NCI-H69 (cell line): ENCODE results near the gene TMC7.
A peak's percentile ranks its signal among the peaks of the same experiment; 100 is the strongest.
"Not testable (repeated sequence)": the region's sequence is repeated elsewhere in the genome, so short reads cannot be mapped to it uniquely, and the experiment has no call there.

Source experiments
- DNase-seq: peaks from one replicate; lab custom pipeline; 2025; lab: John Stamatoyannopoulos, UW

The TMC7 gene

GRCh38 chr16:18979936-18980335 is 3.8 kb upstream of the TMC7 start:
- peak; percentile 79 for DNase-seq

GRCh38 chr16:18984435-18985005 is 786 bp downstream of the TMC7 start:
- DNase-seq, result no peak

- DNase-seq, result not testable (repeated sequence)
Measured at GRCh38 chr16:18985256-18985655, 1.5 kb downstream of the TMC7 start.

- not testable (repeated sequence) for DNase-seq
Measured at GRCh38 chr16:18991731-18992130, 8.0 kb downstream of the TMC7 start.

- not testable (repeated sequence) for DNase-seq
Measured at GRCh38 chr16:18993531-18993930, 9.8 kb downstream of the TMC7 start.

GRCh38 chr16:18994181-18994580 is 10.4 kb downstream of the TMC7 start:
- DNase-seq, result not testable (repeated sequence)

GRCh38 chr16:18995406-18995805 is 11.7 kb downstream of the TMC7 start:
- not testable (repeated sequence) for DNase-seq

- DNase-seq, result not testable (repeated sequence)
Measured at GRCh38 chr16:18996536-18996935, 12.8 kb downstream of the TMC7 start.

- DNase-seq, result not testable (repeated sequence)
Measured at GRCh38 chr16:18997001-18997400, 13.3 kb downstream of the TMC7 start.

GRCh38 chr16:18999045-18999393 is 15.3 kb downstream of the TMC7 start:
- no peak for DNase-seq

GRCh38 chr16:19001788-19002187 is 18.1 kb downstream of the TMC7 start:
- peak; percentile 7 for DNase-seq

GRCh38 chr16:19003935-19004334 is 20.2 kb downstream of the TMC7 start:
- DNase-seq, result peak; percentile 37

GRCh38 chr16:19005561-19006445 is 22.1 kb downstream of the TMC7 start:
- DNase-seq, result peak; percentile 89

- DNase-seq, result no peak
Measured at GRCh38 chr16:19006446-19007315, 22.9 kb downstream of the TMC7 start.

- DNase-seq, result peak; percentile 13
Measured at GRCh38 chr16:19008245-19009169, 24.8 kb downstream of the TMC7 start.

GRCh38 chr16:19011169-19011731 is 27.5 kb downstream of the TMC7 start:
- peak; percentile 22 for DNase-seq

- peak; percentile 33 for DNase-seq
Measured at GRCh38 chr16:19014461-19014860, 30.7 kb downstream of the TMC7 start.

GRCh38 chr16:19017179-19017578 is 33.4 kb downstream of the TMC7 start:
- DNase-seq, result no peak

GRCh38 chr16:19020689-19021088 is 37.0 kb downstream of the TMC7 start:
- DNase-seq, result no peak

- no peak for DNase-seq
Measured at GRCh38 chr16:19021747-19022146, 38.0 kb downstream of the TMC7 start.

GRCh38 chr16:19027416-19027815 is 43.7 kb downstream of the TMC7 start:
- DNase-seq, result no peak
